Right renal cortex interstitium (tissue), 3 donors: ENCODE results near the gene OR52B2. TPM values are rescaled to one million over a fixed set of nuclear protein-coding genes. Genes with fewer than 3 reads are reported as not detected.

Experiments
- DNase-seq, 3 donors: peaks; one replicate each; pipeline ENCODE4 v3.0.0-alpha.2; 2013; ENCODE audit warnings: low read depth in 3 of 3, low spot score in 2 of 3
- polyA plus RNA-seq, 3 donors: library from polyadenylated mRNA; unstranded; fragments of 120-200 nt; gene quantifications; one replicate each; pipeline ENCODE4 v1.2.1, GENCODE V29; 2013; ENCODE audit not compliant: insufficient read length in 3 of 3

The OR52B2 gene
- polyA plus RNA-seq: not detected

GRCh38 chr11:6170226-6170625, at the start of gene OR52B2:
TSS of gene OR52B2 (minus strand) at chr11:6170326. CDS start at chr11:6170326, 0 bp downstream.
- no peak for DNase-seq

- DNase-seq: no peak
Observed at GRCh38 chr11:6219359-6219758, 49.2 kb upstream of the OR52B2 start.

GRCh38 chr11:6217722-6218121, 47.6 kb upstream of the OR52B2 start:
- no peak for DNase-seq

GRCh38 chr11:6216501-6216900, 46.4 kb upstream of the OR52B2 start:
- DNase-seq: no peak

- DNase-seq: no peak
Observed at GRCh38 chr11:6214530-6214929, 44.4 kb upstream of the OR52B2 start.

- DNase-seq: no peak
Observed at GRCh38 chr11:6210274-6210955, 40.3 kb upstream of the OR52B2 start.

- no peak for DNase-seq
Observed at GRCh38 chr11:6209801-6210200, 39.7 kb upstream of the OR52B2 start.

GRCh38 chr11:6206456-6207180, 36.5 kb upstream of the OR52B2 start:
- DNase-seq: no peak

GRCh38 chr11:6205366-6205765, 35.2 kb upstream of the OR52B2 start, which contains the start of gene C11orf42:
TSS of gene C11orf42 (plus strand) at chr11:6205557. CDS start at chr11:6205616, 59 bp downstream.
- DNase-seq: no peak

GRCh38 chr11:6204706-6205105, 34.6 kb upstream of the OR52B2 start:
- DNase-seq: no peak

GRCh38 chr11:6203327-6203726, 33.2 kb upstream of the OR52B2 start:
- DNase-seq: no peak

GRCh38 chr11:6202041-6202440, 31.9 kb upstream of the OR52B2 start:
- DNase-seq: no peak

- DNase-seq: no peak
Observed at GRCh38 chr11:6201481-6201880, 31.4 kb upstream of the OR52B2 start.

GRCh38 chr11:6200975-6201374, 30.8 kb upstream of the OR52B2 start:
- no peak for DNase-seq

GRCh38 chr11:6199174-6199810, 29.2 kb upstream of the OR52B2 start, which contains the start of gene OR52W1:
TSS of gene OR52W1 (plus strand) at chr11:6199224. CDS start at chr11:6199224, 0 bp downstream.
- no peak for DNase-seq

GRCh38 chr11:6197466-6198200, 27.5 kb upstream of the OR52B2 start:
- DNase-seq: no peak

GRCh38 chr11:6196396-6196795, 26.3 kb upstream of the OR52B2 start:
- no peak for DNase-seq

GRCh38 chr11:6194065-6194581, 24.0 kb upstream of the OR52B2 start:
- DNase-seq: no peak

GRCh38 chr11:6191742-6192141, 21.6 kb upstream of the OR52B2 start:
- DNase-seq: no peak

- no peak for DNase-seq
Observed at GRCh38 chr11:6175440-6175839, 5.3 kb upstream of the OR52B2 start.
